ENCODE measurements around the gene SLC2A4.

Gene SLC2A4

GRCh38 chr17:7252176-7253043, 29.1 kb upstream of the SLC2A4 start, which contains the start of gene ELP5:
ELP5 (plus strand) TSS chr17:7252215; CDS start chr17:7252551, 336 bp downstream.
- peak; percentile 97 for DNase-seq
- no peak within 1 kb of the TSS for H2AK5ac ChIP-seq (ENCODE audit: low read length, severe bottlenecking)
- H2BK12ac ChIP-seq (ENCODE audit: low read length in 2 of 2) = peak within 1 kb of the TSS in 1 of 2 experiments; percentile 65
- peak within 1 kb of the TSS; percentile 97 for H4K91ac ChIP-seq (ENCODE audit: low read length)
- 4% methylated on average over 43 of the region's 55 CpGs for WGBS
- peak within 1 kb of the TSS; percentile 90 for H3K4me3 ChIP-seq (ENCODE audit: insufficient read depth in 1 of 2, low read depth in 1 of 2, low read length in 2 of 2)
- peak within 1 kb of the TSS; percentile 97 for H3K9ac ChIP-seq (ENCODE audit: low read length)
- peak within 1 kb of the TSS in 1 of 2 experiments; percentile 93 for H3K14ac ChIP-seq (ENCODE audit: low read length in 2 of 2)
- H3K4ac ChIP-seq (ENCODE audit: low read depth in 1 of 2, low read length in 2 of 2) = peak within 1 kb of the TSS; percentile 73 to 97
- H4K8ac ChIP-seq (ENCODE audit: low read length) = peak within 1 kb of the TSS; percentile 96
- peak within 1 kb of the TSS; percentile 91 for H2AFZ ChIP-seq (ENCODE audit: low read depth, low read length)
- peak within 1 kb of the TSS; percentile 99 for H3K27ac ChIP-seq (ENCODE audit: low read length, poor library complexity, severe bottlenecking)
- H3K27me3 ChIP-seq (ENCODE audit: control insufficient read depth in 1 of 2, insufficient read depth in 1 of 2, low read length in 2 of 2) = no peaks in the 10 kb centered on the region
- H3K36me3 ChIP-seq (ENCODE audit: control insufficient read depth in 1 of 2, insufficient read depth in 2 of 2, low read depth in 1 of 2, low read length in 2 of 2) = peaks cover 25 to 33% of the 10 kb centered on the region in 2 experiments
- H3K23ac ChIP-seq (ENCODE audit: low read length in 2 of 2) = peak within 1 kb of the TSS in 1 of 2 experiments; percentile 72
- H3K9me3 ChIP-seq (ENCODE audit: control insufficient read depth, low read length) = no peaks in the 10 kb centered on the region
- peak within 1 kb of the TSS; percentile 95 to 98 for H3K18ac ChIP-seq (ENCODE audit: low read depth in 1 of 2, low read length in 2 of 2)
- H2BK120ac ChIP-seq (ENCODE audit: low read depth, low read length) = peak within 1 kb of the TSS; percentile 96
- H2BK15ac ChIP-seq (ENCODE audit: low read depth, poor library complexity, severe bottlenecking) = peak within 1 kb of the TSS; percentile 92
- H3K4me2 ChIP-seq (ENCODE audit: low read length, poor library complexity, severe bottlenecking) = peak within 1 kb of the TSS; percentile 93
- H2BK5ac ChIP-seq (ENCODE audit: low read depth, low read length, poor library complexity, severe bottlenecking) = peak within 1 kb of the TSS; percentile 97
- H3K79me1 ChIP-seq (replicated peaks; ENCODE audit: low read length, poor library complexity, severe bottlenecking) = peaks cover 14% of the 10 kb centered on the region
- H3K4me1 ChIP-seq (ENCODE audit: control insufficient read depth, insufficient read depth, low read depth, low read length) = peaks cover 15% of the 10 kb centered on the region

GRCh38 chr17:7253082-7253481, 28.4 kb upstream of the SLC2A4 start:
- Histone ChIP-seq H2AK5ac (ENCODE audit: low read length, severe bottlenecking) (peak overlapping the region; percentile 49), H3K27ac (ENCODE audit: low read length, poor library complexity, severe bottlenecking) (no peak overlapping the region), H3K18ac (ENCODE audit: low read depth in 1 of 2, low read length in 2 of 2) (no peak overlapping the region), H3K4me2 (ENCODE audit: low read length, poor library complexity, severe bottlenecking) (peak overlapping the region; percentile 85), H3K4ac (ENCODE audit: low read depth in 1 of 2, low read length in 2 of 2) (no peak overlapping the region), H3K4me1 (ENCODE audit: control insufficient read depth, insufficient read depth, low read depth, low read length) (peaks cover 15% of the 10 kb centered on the region), H4K8ac (ENCODE audit: low read length) (no peak overlapping the region), H3K4me3 (ENCODE audit: insufficient read depth in 1 of 2, low read depth in 1 of 2, low read length in 2 of 2) (peak overlapping the region in 1 of 2 experiments; percentile 90), H3K79me1 (replicated peaks; ENCODE audit: low read length, poor library complexity, severe bottlenecking) (peaks cover 14% of the 10 kb centered on the region), H3K9me3 (ENCODE audit: control insufficient read depth, low read length) (no peaks in the 10 kb centered on the region), H2BK5ac (ENCODE audit: low read depth, low read length, poor library complexity, severe bottlenecking) (no peak overlapping the region), H3K27me3 (ENCODE audit: control insufficient read depth in 1 of 2, insufficient read depth in 1 of 2, low read length in 2 of 2) (no peaks in the 10 kb centered on the region), H3K9ac (ENCODE audit: low read length) (peak overlapping the region; percentile 97), H4K91ac (ENCODE audit: low read length) (no peak overlapping the region), H3K36me3 (ENCODE audit: control insufficient read depth in 1 of 2, insufficient read depth in 2 of 2, low read depth in 1 of 2, low read length in 2 of 2) (peaks cover 29 to 39% of the 10 kb centered on the region in 2 experiments), H2AFZ (ENCODE audit: low read depth, low read length) (no peak overlapping the region), H3K14ac (ENCODE audit: low read length in 2 of 2) (no peak overlapping the region), H3K23ac (ENCODE audit: low read length in 2 of 2) (no peak overlapping the region), H2BK15ac (ENCODE audit: low read depth, poor library complexity, severe bottlenecking) (no peak overlapping the region), H2BK12ac (ENCODE audit: low read length in 2 of 2) (no peak overlapping the region), H2BK120ac (ENCODE audit: low read depth, low read length) (no peak overlapping the region)
- no peak for DNase-seq
- WGBS = 93% methylated on average over 5 of the region's 5 CpGs

GRCh38 chr17:7254511-7254910, 27.0 kb upstream of the SLC2A4 start:
- Histone ChIP-seq H3K36me3 (ENCODE audit: control insufficient read depth in 1 of 2, insufficient read depth in 2 of 2, low read depth in 1 of 2, low read length in 2 of 2) (peaks cover 39 to 52% of the 10 kb centered on the region in 2 experiments), H2AFZ (ENCODE audit: low read depth, low read length) (no peak overlapping the region)
- WGBS = 95% methylated on average over 4 of the region's 4 CpGs

GRCh38 chr17:7256766-7257456, 24.6 kb upstream of the SLC2A4 start:
- H3K9me3 ChIP-seq (ENCODE audit: control insufficient read depth, low read length) = no peaks in the 10 kb centered on the region
- H3K9ac ChIP-seq (ENCODE audit: low read length) = no peak overlapping the region
- H3K4ac ChIP-seq (ENCODE audit: low read depth in 1 of 2, low read length in 2 of 2) = no peak overlapping the region
- no peak overlapping the region for H4K8ac ChIP-seq (ENCODE audit: low read length)
- H2BK15ac ChIP-seq (ENCODE audit: low read depth, poor library complexity, severe bottlenecking) = no peak overlapping the region
- no peak for DNase-seq
- H3K4me3 ChIP-seq (ENCODE audit: insufficient read depth in 1 of 2, low read depth in 1 of 2, low read length in 2 of 2) = no peak overlapping the region
- H4K91ac ChIP-seq (ENCODE audit: low read length) = no peak overlapping the region
- WGBS = 98% methylated on average over 7 of the region's 8 CpGs
- peaks cover 12% of the 10 kb centered on the region for H3K4me1 ChIP-seq (ENCODE audit: control insufficient read depth, insufficient read depth, low read depth, low read length)
- no peak overlapping the region for H3K23ac ChIP-seq (ENCODE audit: low read length in 2 of 2)
- no peak overlapping the region for H2BK12ac ChIP-seq (ENCODE audit: low read length in 2 of 2)
- H2AFZ ChIP-seq (ENCODE audit: low read depth, low read length) = no peak overlapping the region
- H3K27me3 ChIP-seq (ENCODE audit: control insufficient read depth in 1 of 2, insufficient read depth in 1 of 2, low read length in 2 of 2) = peaks cover 4 to 8% of the 10 kb centered on the region in 2 experiments
- H2BK120ac ChIP-seq (ENCODE audit: low read depth, low read length) = no peak overlapping the region
- peaks cover 45 to 54% of the 10 kb centered on the region in 2 experiments for H3K36me3 ChIP-seq (ENCODE audit: control insufficient read depth in 1 of 2, insufficient read depth in 2 of 2, low read depth in 1 of 2, low read length in 2 of 2)
- H2AK5ac ChIP-seq (ENCODE audit: low read length, severe bottlenecking) = no peak overlapping the region
- H2BK5ac ChIP-seq (ENCODE audit: low read depth, low read length, poor library complexity, severe bottlenecking) = no peak overlapping the region
- H3K4me2 ChIP-seq (ENCODE audit: low read length, poor library complexity, severe bottlenecking) = no peak overlapping the region
- no peak overlapping the region for H3K27ac ChIP-seq (ENCODE audit: low read length, poor library complexity, severe bottlenecking)
- H3K14ac ChIP-seq (ENCODE audit: low read length in 2 of 2) = no peak overlapping the region
- no peak overlapping the region for H3K18ac ChIP-seq (ENCODE audit: low read depth in 1 of 2, low read length in 2 of 2)
- peaks cover 14% of the 10 kb centered on the region for H3K79me1 ChIP-seq (replicated peaks; ENCODE audit: low read length, poor library complexity, severe bottlenecking)

More at GRCh38 chr17:7254511-7254910, 27.0 kb upstream of the SLC2A4 start:
- no peak for DNase-seq
- H3K27ac ChIP-seq (ENCODE audit: low read length, poor library complexity, severe bottlenecking) = no peak overlapping the region
- H3K4ac ChIP-seq (ENCODE audit: low read depth in 1 of 2, low read length in 2 of 2) = no peak overlapping the region
- H3K79me1 ChIP-seq (replicated peaks; ENCODE audit: low read length, poor library complexity, severe bottlenecking) = peaks cover 14% of the 10 kb centered on the region
- no peak overlapping the region for H2BK120ac ChIP-seq (ENCODE audit: low read depth, low read length)
- no peak overlapping the region for H2BK12ac ChIP-seq (ENCODE audit: low read length in 2 of 2)
- no peak overlapping the region for H3K9ac ChIP-seq (ENCODE audit: low read length)
- no peak overlapping the region for H2AK5ac ChIP-seq (ENCODE audit: low read length, severe bottlenecking)
- H3K4me2 ChIP-seq (ENCODE audit: low read length, poor library complexity, severe bottlenecking) = no peak overlapping the region
- no peak overlapping the region for H3K4me3 ChIP-seq (ENCODE audit: insufficient read depth in 1 of 2, low read depth in 1 of 2, low read length in 2 of 2)
- no peak overlapping the region for H2BK5ac ChIP-seq (ENCODE audit: low read depth, low read length, poor library complexity, severe bottlenecking)
- no peak overlapping the region for H3K23ac ChIP-seq (ENCODE audit: low read length in 2 of 2)
- no peaks in the 10 kb centered on the region for H3K9me3 ChIP-seq (ENCODE audit: control insufficient read depth, low read length)
- no peak overlapping the region for H3K18ac ChIP-seq (ENCODE audit: low read depth in 1 of 2, low read length in 2 of 2)
- H4K91ac ChIP-seq (ENCODE audit: low read length) = no peak overlapping the region
- H4K8ac ChIP-seq (ENCODE audit: low read length) = no peak overlapping the region
- H3K27me3 ChIP-seq (ENCODE audit: control insufficient read depth in 1 of 2, insufficient read depth in 1 of 2, low read length in 2 of 2) = no peaks in the 10 kb centered on the region
- peaks cover 8% of the 10 kb centered on the region for H3K4me1 ChIP-seq (ENCODE audit: control insufficient read depth, insufficient read depth, low read depth, low read length)
- H2BK15ac ChIP-seq (ENCODE audit: low read depth, poor library complexity, severe bottlenecking) = no peak overlapping the region
- no peak overlapping the region for H3K14ac ChIP-seq (ENCODE audit: low read length in 2 of 2)

Measured in mesenchymal stem cell (in vitro differentiated cells and primary cell).